Heart right ventricle (tissue), 16 donors: ENCODE measurements around the gene PEPD. TPM values are rescaled to one million over a fixed set of nuclear protein-coding genes. Genes with fewer than 3 reads are reported as not detected.

ENCODE experiments used
- ATAC-seq, 8 donors: fragments of 200-7000 bp; cut with Tn5 transposase; one replicate each; pipeline ENCODE4 v1.9.1; 2020; ENCODE audit warnings: mild to moderate bottlenecking in 8 of 8, moderate library complexity in 8 of 8, moderate number of reproducible peaks in 1 of 8
- DNase-seq, 2 donors: peaks; one replicate each; pipeline ENCODE4 v3.0.0-alpha.2; 2020
- H3K27ac ChIP-seq, 10 donors: fragments of 200-600 bp; sonication (generic) in 2 of 10; one replicate each; pipeline versions ENCODE4 v1.5.0 to v1.8.0; 2020 to 2022; ENCODE audit warnings: mild to moderate bottlenecking in 3 of 10
- H3K27me3 ChIP-seq, 7 donors: fragments of 200-600 bp; one replicate each; pipeline ENCODE4 v1.8.0; 2021 to 2022; ENCODE audit warnings: mild to moderate bottlenecking in 2 of 7
- H3K36me3 ChIP-seq, 9 donors: fragments of 200-600 bp; sonication (generic) in 1 of 9; one replicate each; pipeline versions ENCODE4 v1.5.0 to v1.8.0; 2020 to 2022; ENCODE audit warnings: mild to moderate bottlenecking in 2 of 9
- H3K4me1 ChIP-seq, 9 donors: fragments of 200-600 bp; sonication (generic) in 1 of 9; one replicate each; pipeline versions ENCODE4 v1.5.0 to v1.8.0; 2020 to 2022; ENCODE audit warnings: mild to moderate bottlenecking in 4 of 9
- H3K4me3 ChIP-seq, 10 donors: fragments of 200-600 bp; sonication (generic) in 2 of 10; one replicate each; pipeline versions ENCODE4 v1.5.0 to v1.8.0; 2020 to 2022; ENCODE audit warnings: mild to moderate bottlenecking in 7 of 10, moderate library complexity in 2 of 10
- H3K9me3 ChIP-seq, 11 donors: fragments of 200-600 bp in 10 of 11; sonication (generic) in 2 of 11; one replicate each; pipeline versions ENCODE4 v1.5.0 to v1.8.0; 2013 to 2022; ENCODE audit warnings: mild to moderate bottlenecking in 2 of 11, control low read depth in 1 of 11, moderate library complexity in 1 of 11
- WGBS, 2 donors: extraction: QIAGEN DNeasy Blood & Tissue Kit; methylation state at CpG; one replicate each; pipeline ENCODE4 v1.1.7; 2013; ENCODE audit warnings: inconsistent platforms in 1 of 2; 5-methylcytosine and 5-hydroxymethylcytosine counted together
- intact Hi-C, 10 donors: fragments of 100-400 bp; cut with DNase I; formaldehyde crosslinking; loops; one replicate each; pipeline versions ENCODE4 v1.11.1 to v1.14.2; 2022
- polyA plus RNA-seq, 2 donors: library from polyadenylated mRNA; stranded (reverse); fragments of 200-250 nt; gene quantifications; one replicate each; pipeline ENCODE4 v1.2.3, GENCODE V29; 2013
- total RNA-seq, 10 donors: library from RNA; stranded (reverse); fragmentation: NEBNext Ultra II Directional in 3 of 10; extraction: Animal tissue kit (Norgen Biotek cat#: 25700) in 3 of 10; gene quantifications; one replicate each; pipeline versions ENCODE4 v1.2.1 to v1.2.4, GENCODE V29; 2021 to 2023
- TF ChIP-seq, protein P1 (sequence below), 9 donors: fragments of 200-600 bp; sonication (generic) in 2 of 9; IDR thresholded peaks; one replicate each; pipeline versions ENCODE4 v1.5.0 to v1.8.0; 2021 to 2022; ENCODE audit warnings: antibody characterized with exemption in 9 of 9, mild to moderate bottlenecking in 5 of 9, moderate library complexity in 1 of 9
- donor health status: Arrhythmogenic right ventricular cardiomyopathy.
- donor health status: ischemic (EF 13 %, LVEDD 7.1; RV severe dilation, severe dysfunction).
- donor health status: healthy with polysubstance abuse.
- donor health status: DM: no; HTN: yes; CAD: no.
- donor health status: DM: no; HTN: no; CAD: no.
- donor health status: ischemic (EF 25% LVEDD 6.9; RV normal size, moderate dysfunction).
- donor health status: ischemic (EF 25% LVEDD 5.7; RV mildly dilated, moderate dysfunction).
- donor health status: healthy.
- donor health status: DM: yes; HTN: yes; CAD: no.
- donor health status: Ischemic cardiomyopathy.
- donor health status: ischemic (EF 35%, LVEDD 5.7; RV mildly dilated, moderate dysfunction).
- donor health status: nonischemic (EF 11% LVEDD 7.7; RV severe dilation, severe dysfunction).
- donor health status: DM: yes; HTN: yes; CAD: no.
- donor health status: PGD.
- donor health status: ischemic (EF 29% LVEDD 5.4; RV normal size, mild dysfunction).
- donor health status: nonischemic (EF 23%, LVEDD 6.1; RV moderate dilation, normal function).

The PEPD gene
- total and polyA plus RNA-seq, 12 donors: 20.4 to 47.7 (median 26.8) TPM

DNA sequence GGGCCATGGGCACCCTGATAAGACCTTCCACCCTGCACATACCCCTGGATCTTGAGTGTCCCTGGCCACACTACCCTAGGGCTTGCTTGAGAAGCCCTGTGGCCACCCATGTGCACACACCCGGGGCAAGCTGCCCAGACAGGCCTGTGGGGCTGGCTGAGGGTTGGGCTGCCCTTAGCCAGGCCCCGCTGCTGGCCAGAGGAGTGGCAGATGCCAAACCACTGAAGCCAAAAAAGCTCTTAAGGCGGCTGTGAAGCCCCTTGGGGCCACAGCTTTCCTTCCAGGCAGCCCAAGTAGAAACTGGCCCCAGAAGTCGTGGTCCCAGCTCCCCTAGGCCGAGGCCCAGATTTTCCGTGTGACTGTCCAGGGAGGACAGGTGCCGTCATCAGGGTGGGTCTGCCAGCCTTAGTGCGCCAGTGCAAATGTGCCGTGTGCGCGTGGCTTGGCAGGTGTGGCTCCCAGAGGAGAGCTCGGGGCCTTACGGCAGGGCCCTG is 133.3 kb downstream of the PEPD start:
- peak overlapping the region in 1 of 10 donors; percentile 5 for H3K4me3 ChIP-seq

DNA sequence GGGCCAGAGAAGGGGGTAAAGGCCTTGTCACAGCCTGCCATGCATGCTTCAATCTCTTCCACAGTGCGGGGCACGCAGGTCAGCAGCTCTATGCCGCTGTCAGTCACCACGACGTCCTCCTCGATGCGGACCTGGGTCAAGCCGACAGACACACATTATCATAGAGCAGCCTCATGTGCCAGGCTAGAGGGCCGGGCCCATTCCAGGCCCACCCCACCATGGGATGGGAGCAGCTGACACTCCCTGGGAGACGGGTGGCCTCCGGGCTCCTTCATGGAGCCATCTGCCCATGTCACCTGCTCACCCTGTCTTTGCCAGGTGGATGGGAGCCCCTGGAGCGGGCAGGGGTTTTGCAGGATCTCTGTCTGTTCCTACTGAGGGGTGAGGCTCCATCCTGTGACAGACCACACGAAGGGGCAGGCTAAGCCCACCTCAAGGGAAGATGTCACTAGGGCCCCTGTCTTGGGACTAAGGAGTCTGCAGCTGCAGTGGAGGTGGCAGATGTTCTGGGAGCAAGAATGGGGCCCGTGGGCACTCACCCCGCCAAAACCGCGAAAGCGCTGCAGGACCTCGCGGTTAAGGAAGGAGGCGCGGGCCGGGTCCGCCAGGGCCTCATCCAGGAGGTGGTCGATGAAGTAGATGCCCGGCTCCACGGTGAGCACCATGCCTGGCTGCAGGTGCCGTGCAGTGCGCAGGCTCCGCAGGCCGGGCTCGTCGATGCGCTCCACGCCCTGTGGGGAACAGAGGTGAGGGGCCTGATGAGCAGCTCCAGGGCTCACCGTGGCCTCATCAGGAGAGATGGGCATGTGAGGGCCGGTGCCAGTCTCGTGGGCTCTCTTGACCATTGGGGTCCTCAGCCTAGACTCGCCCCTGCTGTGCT is 134.0 kb downstream of the PEPD start:
- WGBS, 2 donors: 97 to 98% methylated on average over 39 of the region's 39 CpGs
- no peak overlapping the region for H3K4me3 ChIP-seq
- H3K27me3 ChIP-seq: no peaks in the 10 kb centered on the region
- TF ChIP-seq, protein P1, sequence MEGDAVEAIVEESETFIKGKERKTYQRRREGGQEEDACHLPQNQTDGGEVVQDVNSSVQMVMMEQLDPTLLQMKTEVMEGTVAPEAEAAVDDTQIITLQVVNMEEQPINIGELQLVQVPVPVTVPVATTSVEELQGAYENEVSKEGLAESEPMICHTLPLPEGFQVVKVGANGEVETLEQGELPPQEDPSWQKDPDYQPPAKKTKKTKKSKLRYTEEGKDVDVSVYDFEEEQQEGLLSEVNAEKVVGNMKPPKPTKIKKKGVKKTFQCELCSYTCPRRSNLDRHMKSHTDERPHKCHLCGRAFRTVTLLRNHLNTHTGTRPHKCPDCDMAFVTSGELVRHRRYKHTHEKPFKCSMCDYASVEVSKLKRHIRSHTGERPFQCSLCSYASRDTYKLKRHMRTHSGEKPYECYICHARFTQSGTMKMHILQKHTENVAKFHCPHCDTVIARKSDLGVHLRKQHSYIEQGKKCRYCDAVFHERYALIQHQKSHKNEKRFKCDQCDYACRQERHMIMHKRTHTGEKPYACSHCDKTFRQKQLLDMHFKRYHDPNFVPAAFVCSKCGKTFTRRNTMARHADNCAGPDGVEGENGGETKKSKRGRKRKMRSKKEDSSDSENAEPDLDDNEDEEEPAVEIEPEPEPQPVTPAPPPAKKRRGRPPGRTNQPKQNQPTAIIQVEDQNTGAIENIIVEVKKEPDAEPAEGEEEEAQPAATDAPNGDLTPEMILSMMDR (IDR thresholded peaks at IDR 0.05): no peak
- peaks cover 0 to 37% (median 0%) of the 10 kb centered on the region in 9 donors for H3K36me3 ChIP-seq
- DNase-seq (no peak), ATAC-seq (no peak)
- H3K4me1 ChIP-seq: peaks cover 21 to 88% (median 58%) of the 10 kb centered on the region in 9 donors
- H3K9me3 ChIP-seq: no peaks in the 10 kb centered on the region
- H3K27ac ChIP-seq: peak overlapping the region in 5 of 10 donors; percentile 76 to 92 (median 90)
- intact Hi-C loops: no loop called here

More for the DNA sequence above, 133.3 kb downstream of the PEPD start:
- peak overlapping the region in 9 of 10 donors; percentile 61 to 92 (median 83) for H3K27ac ChIP-seq
- peaks cover 21 to 84% (median 59%) of the 10 kb centered on the region in 9 donors for H3K4me1 ChIP-seq
- intact Hi-C loops: no loop called here
- peak in 5 of 8 donors; percentile 5 to 36 (median 27) for ATAC-seq
- H3K27me3 ChIP-seq: no peaks in the 10 kb centered on the region
- 63 to 69% methylated on average over 13 of the region's 13 CpGs for WGBS, 2 donors
- no peak for DNase-seq
- TF ChIP-seq, protein P1 (IDR thresholded peaks at IDR 0.05): no peak
- H3K36me3 ChIP-seq: peaks cover 0 to 37% (median 0%) of the 10 kb centered on the region in 9 donors
- H3K9me3 ChIP-seq: no peaks in the 10 kb centered on the region

DNA sequence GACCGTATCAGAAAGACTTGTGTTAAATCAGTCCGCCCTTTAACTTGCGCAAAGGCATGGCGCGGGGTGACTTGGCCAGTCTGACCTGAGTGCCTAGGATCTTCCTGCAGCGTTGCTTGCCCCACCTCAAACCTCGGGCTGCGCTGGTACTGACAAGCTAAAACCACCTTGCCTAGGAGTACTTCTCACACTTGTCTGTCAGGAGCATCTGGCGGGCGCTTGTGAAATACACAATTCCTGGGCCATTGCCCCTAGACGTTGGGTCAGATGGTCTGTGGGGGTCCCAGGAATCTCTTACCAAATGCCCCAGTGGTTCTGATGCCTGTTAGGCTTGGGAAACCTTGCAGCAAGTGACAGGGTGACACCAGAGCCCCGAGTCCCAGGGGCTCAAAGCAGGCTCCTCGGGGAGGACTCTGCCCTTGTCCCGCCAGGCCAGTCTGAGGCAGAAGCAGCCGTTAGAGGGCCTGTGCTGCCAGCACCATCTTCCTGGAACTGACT is 135.2 kb downstream of the PEPD start:
- ATAC-seq: no peak
- H3K4me1 ChIP-seq: peaks cover 18 to 88% (median 46%) of the 10 kb centered on the region in 9 donors

DNA sequence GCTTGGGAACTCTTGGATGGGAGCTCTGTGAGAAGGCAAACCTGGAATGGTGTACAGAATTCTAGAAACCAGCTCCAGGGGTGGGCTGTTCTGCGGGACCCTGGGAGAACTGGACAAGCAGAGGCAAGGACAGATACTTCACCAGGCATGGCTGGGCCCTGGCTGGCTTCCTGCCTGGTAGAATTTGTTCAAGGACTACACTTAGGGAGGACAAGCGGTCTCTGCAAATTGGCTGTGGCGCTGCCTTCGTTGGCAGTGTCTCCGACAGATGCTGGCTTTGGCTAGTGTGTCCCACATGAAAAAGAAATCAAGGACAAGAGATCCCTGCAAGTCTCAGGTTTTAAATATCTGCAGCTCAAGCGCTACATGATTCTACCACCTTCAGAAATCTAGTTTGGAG is 135.6 kb downstream of the PEPD start:
- ATAC-seq: peak in 4 of 8 donors; percentile 51 to 75 (median 54)
- intact Hi-C loops: no loop called here

More for the DNA sequence above, 135.2 kb downstream of the PEPD start:
- Histone ChIP-seq H3K4me3 (no peak overlapping the region), H3K27ac (peak overlapping the region in 4 of 10 donors; percentile 10 to 47 (median 32)), H3K36me3 (peaks cover 0 to 45% (median 0%) of the 10 kb centered on the region in 9 donors), H3K27me3 (no peaks in the 10 kb centered on the region), H3K9me3 (no peaks in the 10 kb centered on the region)
- WGBS, 2 donors: 74 to 81% methylated on average over 15 of the region's 15 CpGs
- DNase-seq: no peak
- intact Hi-C loops: no loop called here
- TF ChIP-seq, protein P1 (IDR thresholded peaks at IDR 0.05): no peak

More for the DNA sequence above, 135.6 kb downstream of the PEPD start:
- H3K4me1 ChIP-seq: peaks cover 18 to 87% (median 42%) of the 10 kb centered on the region in 9 donors
- peak in 1 of 2 donors; percentile 60 for DNase-seq
- peak overlapping the region in 5 of 10 donors; percentile 10 to 47 (median 31) for H3K27ac ChIP-seq
- 41 to 56% methylated on average over 6 of the region's 6 CpGs for WGBS, 2 donors
- H3K9me3 ChIP-seq: no peaks in the 10 kb centered on the region
- H3K27me3 ChIP-seq: no peaks in the 10 kb centered on the region
- TF ChIP-seq, protein P1 (IDR thresholded peaks at IDR 0.05): no peak
- H3K4me3 ChIP-seq: no peak overlapping the region
- H3K36me3 ChIP-seq: peaks cover 0 to 49% (median 0%) of the 10 kb centered on the region in 9 donors
